HT1080 (cell line): Measurements from ENCODE around the gene WDR1. TPM values are rescaled to one million over a fixed set of nuclear protein-coding genes. Genes with fewer than 3 reads are reported as not detected.
A peak's percentile ranks its signal among the peaks of the same experiment; 100 is the strongest.

ENCODE experiments used
- DNase-seq: peaks from one replicate; pipeline ENCODE4 v3.0.0-alpha.2; 2015; ENCODE audit warnings: low read depth
- total RNA-seq: library from RNA; depleted of rRNA; stranded (reverse); fragments of >200 nt; shearing (Covaris generic); gene quantifications from 2 replicates; pipeline ENCODE4 v1.2.3, GENCODE V29; 2014

The WDR1 gene
- total RNA-seq, 1 experiment from 2014 or later = 395 TPM

- DNase-seq = no peak
These were observed 30.6 kb downstream of the WDR1 start for GRCh38 chr4:10085828-10086505.

GRCh38 chr4:10085386-10085785, 31.2 kb downstream of the WDR1 start:
- no peak for DNase-seq

GRCh38 chr4:10084651-10085358, 31.8 kb downstream of the WDR1 start:
- DNase-seq = no peak

- DNase-seq = no peak
These were observed 32.5 kb downstream of the WDR1 start for GRCh38 chr4:10083861-10084641.

- no peak for DNase-seq
These were observed 33.2 kb downstream of the WDR1 start for GRCh38 chr4:10083331-10083771.

GRCh38 chr4:10082459-10083272, 33.9 kb downstream of the WDR1 start:
- DNase-seq = no peak

- no peak for DNase-seq
These were observed 34.6 kb downstream of the WDR1 start for GRCh38 chr4:10082047-10082446.

- no peak for DNase-seq
These were observed 35.4 kb downstream of the WDR1 start for GRCh38 chr4:10081218-10081606.

GRCh38 chr4:10080589-10081217, 35.9 kb downstream of the WDR1 start:
- no peak for DNase-seq

GRCh38 chr4:10079912-10080588, 36.5 kb downstream of the WDR1 start:
- no peak for DNase-seq

GRCh38 chr4:10079256-10079655, 37.3 kb downstream of the WDR1 start:
- no peak for DNase-seq

- no peak for DNase-seq
These were observed 37.9 kb downstream of the WDR1 start for GRCh38 chr4:10078481-10079233.

- DNase-seq = peak; percentile 48
These were observed 38.9 kb downstream of the WDR1 start for GRCh38 chr4:10077483-10078335.

GRCh38 chr4:10077076-10077475, 39.5 kb downstream of the WDR1 start:
- DNase-seq = no peak

GRCh38 chr4:10075953-10076391, 40.6 kb downstream of the WDR1 start:
- DNase-seq = no peak

- no peak for DNase-seq
These were observed 41.3 kb downstream of the WDR1 start for GRCh38 chr4:10075158-10075863.

- peak; percentile 65 for DNase-seq
These were observed 41.9 kb downstream of the WDR1 start for GRCh38 chr4:10074767-10075105.
